ENCODE data around the gene GARIN5A.

GARIN5A gene

DNA sequence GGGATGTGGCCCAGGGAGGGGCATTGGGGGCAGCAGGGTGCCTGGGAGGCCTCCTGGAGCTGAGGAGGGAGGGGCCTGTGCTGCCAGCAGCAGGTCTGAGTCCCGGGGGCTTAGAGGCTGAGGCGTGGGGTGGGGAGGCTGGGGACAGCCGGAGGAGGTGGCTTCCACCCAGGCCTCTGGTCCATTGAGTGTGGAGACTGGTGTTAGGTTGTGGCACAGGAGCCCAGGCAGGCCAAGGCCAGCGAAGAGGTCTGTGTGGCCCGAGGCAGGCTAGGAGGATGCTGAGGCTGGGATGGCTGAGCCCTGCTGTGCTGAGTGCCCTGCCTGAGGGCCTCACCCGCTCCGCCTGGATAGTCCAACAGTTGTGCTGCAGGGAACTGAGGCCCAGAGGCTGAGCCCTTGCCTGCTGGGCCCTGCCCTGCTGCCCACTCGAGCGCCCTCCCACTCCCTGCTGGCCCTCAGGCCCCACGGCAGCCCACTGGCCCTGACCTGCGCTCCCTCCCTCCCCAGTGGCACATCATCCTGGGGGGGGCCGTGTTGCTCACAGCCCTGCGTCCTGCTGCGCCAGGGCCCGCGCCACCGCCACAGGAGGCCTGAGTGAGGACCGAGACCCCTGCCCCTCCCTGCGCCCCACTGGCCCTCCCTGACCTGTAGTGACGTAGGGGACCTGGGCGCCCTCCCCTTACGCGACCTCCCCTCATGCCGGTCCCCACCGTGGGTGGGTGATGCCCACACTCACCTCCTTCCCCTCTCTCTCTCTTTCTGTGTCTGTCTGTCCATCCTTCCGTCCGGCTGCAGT, 4.9 kb upstream of the GARIN5A start:
- DNase-seq (ENCODE audit: low spot score) = no peak
- H3K27ac ChIP-seq = no peak overlapping the region
- POLR2A ChIA-PET (ENCODE audit: low non-redundant PET) = interaction anchor here (0.5 kb wide), 1 partner anchor 1844 kb away, joined by 3 read pairs; no protein-coding TSS in a partner anchor
- TF ChIP-seq, protein P1, sequence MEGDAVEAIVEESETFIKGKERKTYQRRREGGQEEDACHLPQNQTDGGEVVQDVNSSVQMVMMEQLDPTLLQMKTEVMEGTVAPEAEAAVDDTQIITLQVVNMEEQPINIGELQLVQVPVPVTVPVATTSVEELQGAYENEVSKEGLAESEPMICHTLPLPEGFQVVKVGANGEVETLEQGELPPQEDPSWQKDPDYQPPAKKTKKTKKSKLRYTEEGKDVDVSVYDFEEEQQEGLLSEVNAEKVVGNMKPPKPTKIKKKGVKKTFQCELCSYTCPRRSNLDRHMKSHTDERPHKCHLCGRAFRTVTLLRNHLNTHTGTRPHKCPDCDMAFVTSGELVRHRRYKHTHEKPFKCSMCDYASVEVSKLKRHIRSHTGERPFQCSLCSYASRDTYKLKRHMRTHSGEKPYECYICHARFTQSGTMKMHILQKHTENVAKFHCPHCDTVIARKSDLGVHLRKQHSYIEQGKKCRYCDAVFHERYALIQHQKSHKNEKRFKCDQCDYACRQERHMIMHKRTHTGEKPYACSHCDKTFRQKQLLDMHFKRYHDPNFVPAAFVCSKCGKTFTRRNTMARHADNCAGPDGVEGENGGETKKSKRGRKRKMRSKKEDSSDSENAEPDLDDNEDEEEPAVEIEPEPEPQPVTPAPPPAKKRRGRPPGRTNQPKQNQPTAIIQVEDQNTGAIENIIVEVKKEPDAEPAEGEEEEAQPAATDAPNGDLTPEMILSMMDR (conservative IDR thresholded peaks at IDR 0.05; ENCODE audit: low read depth) = no peak
- CTCF ChIA-PET = interaction anchor here (0.6 kb wide), 1 partner anchor 226 kb away, joined by 3 read pairs; no protein-coding TSS in a partner anchor

DNA sequence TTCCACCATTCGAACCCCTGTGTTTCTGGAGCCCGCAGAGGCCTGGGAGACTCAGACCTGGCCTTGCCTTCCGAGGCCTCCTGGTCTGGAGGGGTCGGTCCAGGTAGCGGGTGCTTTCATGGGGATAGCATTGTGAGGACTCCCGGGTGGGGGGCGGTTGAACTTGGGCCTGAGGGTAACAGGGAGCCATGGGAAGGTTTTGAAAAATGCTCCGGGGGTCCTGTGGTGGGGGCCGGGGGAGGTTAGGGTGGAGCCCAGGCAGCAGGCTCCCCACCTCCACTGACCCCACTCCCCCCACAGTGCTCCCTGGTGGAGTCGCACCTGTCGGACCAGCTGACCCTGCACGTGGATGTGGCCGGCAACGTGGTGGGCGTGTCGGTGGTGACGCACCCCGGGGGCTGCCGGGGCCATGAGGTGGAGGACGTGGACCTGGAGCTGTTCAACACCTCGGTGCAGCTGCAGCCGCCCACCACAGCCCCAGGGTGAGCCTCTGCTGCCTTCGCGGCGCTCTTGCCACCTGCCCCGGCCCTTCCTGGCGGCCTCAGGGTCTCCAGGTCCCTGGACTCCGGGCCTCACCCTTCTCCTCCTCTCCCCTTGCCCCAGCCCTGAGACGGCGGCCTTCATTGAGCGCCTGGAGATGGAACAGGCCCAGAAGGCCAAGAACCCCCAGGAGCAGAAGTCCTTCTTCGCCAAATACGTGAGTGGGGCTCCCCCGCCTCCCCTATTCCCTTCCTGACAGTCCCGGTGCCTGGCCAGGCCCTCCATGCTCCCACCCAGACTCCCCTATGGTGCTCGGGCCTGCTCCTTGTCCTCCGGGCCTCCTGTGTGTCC, 3.8 kb upstream of the GARIN5A start:
- TF ChIP-seq, protein P1 (conservative IDR thresholded peaks at IDR 0.05; ENCODE audit: low read depth) = no peak
- CTCF ChIA-PET = interaction anchor here (0.6 kb wide), 1 partner anchor 225 kb away, joined by 3 read pairs; no protein-coding TSS in a partner anchor
- POLR2A ChIA-PET (ENCODE audit: low non-redundant PET) = no interaction called here

DNA sequence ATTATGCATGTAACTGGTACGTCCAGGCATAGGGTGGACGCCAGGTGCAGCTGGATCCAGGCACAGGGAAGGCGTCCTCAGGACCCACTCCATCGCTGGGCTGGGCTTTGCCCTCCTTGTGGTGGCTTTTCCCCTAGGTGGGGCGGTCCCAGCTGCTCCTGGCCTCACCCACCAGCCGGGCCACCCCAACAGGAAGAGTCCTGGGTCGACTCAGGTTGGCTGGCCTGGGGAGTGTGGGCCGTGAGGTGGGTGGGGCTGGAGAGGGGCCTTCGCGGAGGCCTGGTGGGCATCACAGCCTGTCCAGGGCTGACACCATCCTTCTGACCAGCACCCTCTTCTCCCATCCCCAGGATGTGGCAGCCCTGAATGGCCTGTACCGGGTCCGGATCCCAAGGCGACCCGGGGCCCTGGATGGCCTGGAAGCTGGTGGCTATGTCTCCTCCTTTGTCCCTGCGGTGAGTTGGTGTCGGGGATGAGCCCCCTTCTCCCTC, 3.2 kb upstream of the GARIN5A start:
- no peak for DNase-seq (ENCODE audit: low spot score)
- TF ChIP-seq, protein P1 (conservative IDR thresholded peaks at IDR 0.05; ENCODE audit: low read depth) = no peak
- POLR2A ChIA-PET (ENCODE audit: low non-redundant PET) = no interaction called here
- CTCF ChIA-PET = no interaction called here
- no peak overlapping the region for H3K27ac ChIP-seq

More for the DNA sequence above, 3.8 kb upstream of the GARIN5A start:
- no peak overlapping the region for H3K27ac ChIP-seq
- DNase-seq (ENCODE audit: low spot score) = no peak

DNA sequence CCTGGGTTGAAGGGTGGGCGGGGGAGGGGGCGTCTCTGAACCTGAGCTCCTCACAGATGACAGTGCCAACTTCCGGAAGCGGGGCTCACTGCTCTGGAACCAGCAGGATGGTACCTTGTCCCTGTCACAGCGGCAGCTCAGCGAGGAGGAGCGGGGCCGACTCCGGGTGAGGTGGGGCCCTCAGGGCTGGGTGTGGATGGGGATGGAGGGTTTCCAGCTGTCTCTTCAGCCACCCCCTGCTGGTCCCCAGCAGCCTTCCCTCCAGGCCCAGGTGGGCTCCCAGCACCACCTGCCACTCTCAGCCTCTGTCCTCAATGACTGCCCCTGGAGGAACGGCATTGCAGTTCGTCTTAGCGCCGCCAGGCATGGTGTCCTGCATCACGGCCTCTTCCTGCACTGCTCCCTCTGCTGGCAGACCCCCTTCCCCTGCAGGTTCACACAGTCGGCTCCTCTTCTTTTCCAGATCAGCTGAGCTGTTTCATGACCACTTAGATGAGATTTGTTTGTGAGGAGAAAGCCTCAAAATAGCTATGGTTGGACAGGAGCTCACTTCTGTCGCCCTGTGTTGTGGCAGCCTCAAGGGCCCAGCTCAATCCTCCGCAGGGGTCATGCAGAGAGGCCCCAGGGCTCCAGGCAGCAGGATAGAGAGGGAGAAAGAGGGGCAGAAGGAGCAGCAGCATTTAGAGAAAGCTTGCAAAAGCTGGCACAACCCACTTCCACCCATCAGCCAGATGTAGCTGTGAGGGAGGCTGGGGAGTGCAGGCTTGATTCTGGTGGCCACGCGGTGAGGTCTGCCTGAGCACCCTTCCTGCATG, 2.5 kb upstream of the GARIN5A start:
- no peak overlapping the region for H3K27ac ChIP-seq
- POLR2A ChIA-PET (ENCODE audit: low non-redundant PET) = no interaction called here
- CTCF ChIA-PET = interaction anchor here (0.7 to 1.1 kb wide), 2 partner anchors 122 to 331 kb away, joined by 3 to 5 read pairs; no protein-coding TSS in a partner anchor
- TF ChIP-seq, protein P1 (conservative IDR thresholded peaks at IDR 0.05; ENCODE audit: low read depth) = peak; percentile 48; the same call in 1 of the 2 replicates
- DNase-seq (ENCODE audit: low spot score) = peak; percentile 15

DNA sequence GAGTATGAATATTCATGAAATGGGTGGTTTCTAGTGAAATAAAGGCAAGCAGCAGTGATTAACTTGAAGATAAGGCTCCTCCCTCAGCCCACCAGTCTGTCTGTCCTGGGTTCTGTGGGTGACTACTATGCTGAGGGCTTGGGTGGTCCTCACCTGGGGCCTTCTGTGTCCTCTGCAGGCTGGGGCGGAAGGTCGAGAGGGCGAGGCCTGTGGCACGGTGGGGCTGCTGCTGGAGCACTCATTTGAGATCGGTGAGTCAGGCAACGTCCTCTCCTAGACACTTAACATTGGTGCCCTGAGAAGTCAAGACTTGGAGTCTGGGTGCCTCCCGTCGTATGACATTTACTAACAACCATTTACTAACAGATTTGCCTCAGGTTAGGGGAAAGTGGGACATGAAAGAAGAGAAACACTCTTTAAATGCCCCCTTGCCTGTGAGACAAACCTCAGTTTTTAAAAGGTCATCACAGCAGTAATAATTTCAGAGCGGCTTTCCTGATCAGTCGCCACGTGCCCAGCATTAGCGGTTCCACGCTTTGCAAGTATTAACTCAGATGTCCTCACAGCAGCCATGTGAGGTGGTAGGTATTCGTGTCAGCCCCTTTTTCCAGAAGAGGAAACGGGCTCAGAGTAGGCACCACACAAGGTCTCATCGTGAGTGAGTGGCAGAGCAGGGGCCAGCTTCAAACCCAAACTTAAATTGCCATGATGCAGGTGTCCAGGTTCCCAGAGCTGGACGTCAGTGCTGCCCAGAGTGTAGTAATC, 1.3 kb upstream of the GARIN5A start:
- CTCF ChIA-PET = interaction anchor here (0.5 kb wide), 1 partner anchor 109 kb away, joined by 4 read pairs; no protein-coding TSS in a partner anchor
- TF ChIP-seq, protein P1 (conservative IDR thresholded peaks at IDR 0.05; ENCODE audit: low read depth) = no peak
- DNase-seq (ENCODE audit: low spot score) = no peak
- POLR2A ChIA-PET (ENCODE audit: low non-redundant PET) = no interaction called here
- no peak overlapping the region for H3K27ac ChIP-seq
